MM.1S (cell line): Measurements from ENCODE around the gene MORC3.

Experiments used
- DNase-seq: peaks from one replicate; pipeline ENCODE4 v3.0.0-alpha.2; 2015
- H2AFZ ChIP-seq: fragments of 300-600 bp; sonication (generic); 2 replicates; pipeline ENCODE4 v1.6.0; 2016; ENCODE audit warnings: antibody characterized with exemption, low read length
- H3F3A ChIP-seq: fragments of 300-600 bp; sonication (generic); 2 replicates; pipeline ENCODE4 v1.6.1; 2016; ENCODE audit warnings: mild to moderate bottlenecking, antibody characterized with exemption, low read length, moderate library complexity, mixed read lengths; ENCODE audit not compliant: insufficient read depth
- H3K27ac ChIP-seq: fragments of 300-600 bp; sonication (generic); 2 replicates; pipeline ENCODE4 v1.5.1; 2016; ENCODE audit warnings: mild to moderate bottlenecking, low read length
- H3K27me3 ChIP-seq: fragments of 300-600 bp; sonication (generic); replicated peaks from 2 replicates; pipeline ENCODE4 v1.6.0; 2016; ENCODE audit warnings: low read length; ENCODE audit not compliant: insufficient read depth
- H3K36me3 ChIP-seq: fragments of 300-600 bp; sonication (generic); replicated peaks from 2 replicates; pipeline ENCODE4 v1.6.1; 2016; ENCODE audit warnings: mild to moderate bottlenecking, low read length, mixed read lengths; ENCODE audit not compliant: insufficient read depth
- H3K4me1 ChIP-seq: fragments of 300-600 bp; sonication (generic); 2 replicates; pipeline ENCODE4 v1.6.1; 2016; ENCODE audit warnings: low read length, mixed read lengths
- H3K4me2 ChIP-seq: fragments of 300-600 bp; sonication (generic); 2 replicates; pipeline ENCODE4 v1.6.0; 2016; ENCODE audit warnings: low read depth, low read length
- H3K4me3 ChIP-seq: fragments of 300-600 bp; sonication (generic); 2 replicates; pipeline ENCODE4 v1.5.1; 2016; ENCODE audit warnings: low read length, mixed read lengths
- H3K79me2 ChIP-seq: fragments of 300-600 bp; sonication (generic); 2 replicates; pipeline ENCODE4 v1.6.1; 2016; ENCODE audit warnings: mixed run types, low read length, mixed read lengths
- H3K9ac ChIP-seq: fragments of 300-600 bp; sonication (generic); 2 replicates; pipeline ENCODE4 v1.6.1; 2016; ENCODE audit warnings: low read length, mixed read lengths
- H3K9me2 ChIP-seq: fragments of 300-600 bp; sonication (generic); replicated peaks from 2 replicates; pipeline ENCODE4 v1.6.1; 2016; ENCODE audit warnings: mild to moderate bottlenecking, low read length, mixed read lengths; ENCODE audit not compliant: insufficient read depth
- H3K9me3 ChIP-seq: fragments of 300-600 bp; sonication (generic); replicated peaks from 2 replicates; pipeline ENCODE4 v1.6.1; 2016; ENCODE audit warnings: mild to moderate bottlenecking, low read length, mixed read lengths; ENCODE audit not compliant: insufficient read depth
- H4K20me1 ChIP-seq: fragments of 300-600 bp; sonication (generic); 2 replicates; pipeline ENCODE4 v1.6.1; 2016; ENCODE audit warnings: mild to moderate bottlenecking, low read length, moderate library complexity, mixed read lengths; ENCODE audit not compliant: insufficient read depth
- EZH2 ChIP-seq: fragments of 300-600 bp; sonication (generic); optimal IDR thresholded peaks from 2 replicates; pipeline ENCODE3; 2017; ENCODE audit warnings: low read depth, mild to moderate bottlenecking, antibody characterized with exemption, low read length, mixed read lengths
- EZH2phosphoT487 ChIP-seq: fragments of 300-600 bp; sonication (generic); IDR thresholded peaks from 2 replicates; pipeline ENCODE4 v1.6.1; 2018; ENCODE audit warnings: antibody characterized with exemption, low read length
- TF ChIP-seq, protein P1 (sequence below): fragments of 300-600 bp; sonication (generic); IDR thresholded peaks from 2 replicates; pipeline ENCODE4 v1.5.1; 2016; ENCODE audit warnings: antibody characterized with exemption, low read length, mixed read lengths

Gene MORC3

DNA sequence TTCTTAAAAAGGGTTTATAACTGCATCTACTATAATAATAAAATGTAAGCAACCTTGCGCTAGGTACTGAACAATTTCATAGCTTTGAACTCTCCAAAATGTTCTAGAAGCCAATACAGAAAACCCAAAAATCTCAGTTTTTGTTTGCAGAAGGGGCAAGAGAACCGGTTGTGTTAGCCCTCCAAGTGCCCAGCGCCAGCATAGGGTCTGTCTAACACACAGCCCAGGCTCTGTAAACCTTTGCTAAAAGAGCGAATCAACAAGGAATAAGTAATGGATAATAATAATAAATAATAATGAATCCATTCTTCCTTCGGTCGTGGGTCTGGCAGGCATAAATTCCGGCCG, 64.9 kb downstream of the MORC3 start:
- H3K9me3 ChIP-seq: no peaks in the 10 kb centered on the region
- H3K4me2 ChIP-seq: peak overlapping the region; percentile 70; the same call in 1 of the 2 replicates
- H3K27me3 ChIP-seq: no peaks in the 10 kb centered on the region
- H3F3A ChIP-seq: no peaks in the 10 kb centered on the region
- peaks cover 19% of the 10 kb centered on the region for H3K79me2 ChIP-seq
- no peak for DNase-seq
- H3K36me3 ChIP-seq: no peaks in the 10 kb centered on the region
- no peak overlapping the region for H3K27ac ChIP-seq
- H3K9ac ChIP-seq: no peak overlapping the region
- TF ChIP-seq, protein P1, sequence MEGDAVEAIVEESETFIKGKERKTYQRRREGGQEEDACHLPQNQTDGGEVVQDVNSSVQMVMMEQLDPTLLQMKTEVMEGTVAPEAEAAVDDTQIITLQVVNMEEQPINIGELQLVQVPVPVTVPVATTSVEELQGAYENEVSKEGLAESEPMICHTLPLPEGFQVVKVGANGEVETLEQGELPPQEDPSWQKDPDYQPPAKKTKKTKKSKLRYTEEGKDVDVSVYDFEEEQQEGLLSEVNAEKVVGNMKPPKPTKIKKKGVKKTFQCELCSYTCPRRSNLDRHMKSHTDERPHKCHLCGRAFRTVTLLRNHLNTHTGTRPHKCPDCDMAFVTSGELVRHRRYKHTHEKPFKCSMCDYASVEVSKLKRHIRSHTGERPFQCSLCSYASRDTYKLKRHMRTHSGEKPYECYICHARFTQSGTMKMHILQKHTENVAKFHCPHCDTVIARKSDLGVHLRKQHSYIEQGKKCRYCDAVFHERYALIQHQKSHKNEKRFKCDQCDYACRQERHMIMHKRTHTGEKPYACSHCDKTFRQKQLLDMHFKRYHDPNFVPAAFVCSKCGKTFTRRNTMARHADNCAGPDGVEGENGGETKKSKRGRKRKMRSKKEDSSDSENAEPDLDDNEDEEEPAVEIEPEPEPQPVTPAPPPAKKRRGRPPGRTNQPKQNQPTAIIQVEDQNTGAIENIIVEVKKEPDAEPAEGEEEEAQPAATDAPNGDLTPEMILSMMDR: no peak
- TF ChIP-seq EZH2phosphoT487: no peak
- no peak for TF ChIP-seq EZH2
- H3K9me2 ChIP-seq: no peaks in the 10 kb centered on the region
- no peaks in the 10 kb centered on the region for H4K20me1 ChIP-seq
- peaks cover 5% of the 10 kb centered on the region; the same call in 1 of the 2 replicates for H3K4me1 ChIP-seq
- H2AFZ ChIP-seq: peak overlapping the region; percentile 80; the same call in 1 of the 2 replicates
- H3K4me3 ChIP-seq: peak overlapping the region; percentile 76; the same call in 1 of the 2 replicates

DNA sequence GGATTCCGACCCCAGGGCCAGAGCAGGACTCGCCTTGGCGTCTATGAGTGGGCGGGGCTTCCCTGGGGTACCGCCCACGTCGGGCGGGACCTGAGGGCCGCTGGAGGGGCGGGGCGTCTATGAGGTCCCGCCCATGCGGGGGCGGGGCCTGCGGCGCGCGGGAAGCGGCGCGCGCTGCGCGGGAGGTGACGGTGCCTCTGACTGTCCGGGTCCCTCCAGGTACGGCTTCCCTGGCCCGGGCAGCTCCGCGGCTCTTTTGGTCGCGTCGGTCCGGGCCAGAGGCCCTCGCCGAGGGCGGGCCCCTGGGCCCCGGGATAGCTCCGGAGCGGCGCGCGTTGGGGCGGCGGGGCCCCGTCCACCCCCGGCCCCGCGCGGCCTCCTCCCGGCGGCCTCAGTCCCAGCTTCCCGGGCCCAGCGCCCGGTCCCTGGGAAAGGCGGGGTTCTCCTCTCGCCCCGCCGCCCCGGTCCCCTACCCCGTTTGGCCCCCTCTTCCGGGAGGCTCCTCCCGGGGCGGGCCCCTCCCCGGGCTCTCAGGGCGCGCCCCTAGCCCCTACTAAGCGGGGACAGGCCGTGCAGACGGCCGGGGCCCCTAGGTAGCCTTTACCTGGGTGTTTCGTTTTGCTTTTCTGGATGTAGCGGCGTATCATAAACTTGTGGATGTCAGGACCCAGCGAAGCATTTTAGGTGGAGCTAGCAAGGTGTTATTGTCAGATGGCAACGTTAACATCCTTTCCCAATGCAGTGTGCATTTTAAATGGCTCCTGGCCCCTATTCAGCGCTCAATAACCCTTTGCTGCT, 65.4 kb downstream of the MORC3 start, which contains the start of gene CHAF1B:
CHAF1B (plus strand) TSS at position 160 of the 798 bp plus-strand sequence. CDS start 745 bp downstream, outside the sequence.
- Histone ChIP-seq H4K20me1 (no peaks in the 10 kb centered on the region), H3K9ac (peak within 1 kb of the TSS; percentile 90), H3K4me2 (peak within 1 kb of the TSS; percentile 70), H3K27ac (peak within 1 kb of the TSS; percentile 25; the same call in 1 of the 2 replicates), H2AFZ (peak within 1 kb of the TSS; percentile 80), H3K27me3 (no peaks in the 10 kb centered on the region), H3K4me3 (peak within 1 kb of the TSS; percentile 76), H3K4me1 (peaks cover 5% of the 10 kb centered on the region; the same call in 1 of the 2 replicates), H3K9me2 (no peaks in the 10 kb centered on the region), H3K9me3 (no peaks in the 10 kb centered on the region), H3K36me3 (no peaks in the 10 kb centered on the region), H3F3A (no peaks in the 10 kb centered on the region), H3K79me2 (peaks cover 19% of the 10 kb centered on the region)
- peak; percentile 93 for DNase-seq
- no peak for TF ChIP-seq EZH2phosphoT487
- TF ChIP-seq, protein P1: no peak
- no peak for TF ChIP-seq EZH2

DNA sequence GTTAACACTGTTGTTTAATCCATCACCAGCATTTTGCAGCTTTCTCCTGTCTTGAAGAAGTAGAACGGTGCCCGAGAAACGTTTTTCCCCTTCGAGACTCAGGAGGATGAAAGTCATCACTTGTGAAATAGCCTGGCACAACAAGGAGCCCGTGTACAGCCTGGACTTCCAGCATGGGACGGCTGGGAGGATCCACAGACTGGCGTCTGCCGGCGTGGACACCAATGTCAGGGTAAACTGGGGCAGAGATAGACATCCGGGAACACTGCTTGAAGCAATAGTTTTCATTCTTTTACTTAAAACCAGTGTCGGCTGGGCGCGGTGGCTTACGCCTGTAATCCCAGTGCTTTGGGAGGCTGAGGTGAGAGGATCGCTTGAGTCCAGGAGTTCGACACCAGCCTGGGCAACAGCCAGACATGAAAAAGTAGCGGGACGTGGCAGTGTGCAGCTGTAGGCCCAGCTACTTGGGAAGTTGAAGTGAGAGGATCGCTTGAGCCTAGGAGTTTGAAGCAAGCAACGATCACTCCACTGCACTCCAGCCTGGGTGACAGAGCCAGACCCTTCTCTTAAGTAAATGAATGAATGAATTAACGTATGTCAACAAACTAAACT, 66.1 kb downstream of the MORC3 start:
- peaks cover 19% of the 10 kb centered on the region for H3K79me2 ChIP-seq
- peak overlapping the region; percentile 25; the same call in 1 of the 2 replicates for H3K27ac ChIP-seq
- H2AFZ ChIP-seq: peak overlapping the region; percentile 80

More for the DNA sequence above, 66.1 kb downstream of the MORC3 start:
- TF ChIP-seq EZH2phosphoT487: no peak
- no peak for TF ChIP-seq EZH2
- TF ChIP-seq, protein P1: no peak
- Histone ChIP-seq H3K9me3 (no peaks in the 10 kb centered on the region), H3K9ac (peak overlapping the region; percentile 90), H3K27me3 (no peaks in the 10 kb centered on the region), H4K20me1 (no peaks in the 10 kb centered on the region), H3K4me3 (peak overlapping the region; percentile 76), H3K9me2 (no peaks in the 10 kb centered on the region), H3K4me1 (peaks cover 5% of the 10 kb centered on the region; the same call in 1 of the 2 replicates), H3K4me2 (peak overlapping the region; percentile 70), H3F3A (no peaks in the 10 kb centered on the region), H3K36me3 (no peaks in the 10 kb centered on the region)
- no peak for DNase-seq
